Uterus (tissue), 2 donors: Measurements from ENCODE around the gene COPE.

Experiments used
- CTCF ChIP-seq, 4 experiments: fragments of 200-600 bp in 2 of 4; fragments of 450-650 bp in 2 of 4; sonication (generic) in 2 of 4; IDR thresholded peaks; one replicate each; pipeline ENCODE4 v1.5.1; 2016 to 2019; ENCODE audit warnings: antibody characterized with exemption in 4 of 4, mild to moderate bottlenecking in 2 of 4, moderate library complexity in 1 of 4
- POLR2A ChIP-seq, 2 donors: fragments of 450-650 bp; IDR thresholded peaks; one replicate each; pipeline ENCODE4 v1.6.1; 2016; ENCODE audit warnings: antibody characterized with exemption in 2 of 2, mild to moderate bottlenecking in 1 of 2, moderate library complexity in 1 of 2

- TF ChIP-seq CTCF (IDR thresholded peaks at IDR 0.05) (peak in 1 of 4 experiments; percentile 4), POLR2A (IDR thresholded peaks at IDR 0.05) (peak; percentile 63 to 82)
Measured at GRCh38 chr19:18919086-18919899, at the start of gene COPE, which contains the start of gene DDX49.
